ENCODE data around the gene THRB.

The THRB gene

DNA sequence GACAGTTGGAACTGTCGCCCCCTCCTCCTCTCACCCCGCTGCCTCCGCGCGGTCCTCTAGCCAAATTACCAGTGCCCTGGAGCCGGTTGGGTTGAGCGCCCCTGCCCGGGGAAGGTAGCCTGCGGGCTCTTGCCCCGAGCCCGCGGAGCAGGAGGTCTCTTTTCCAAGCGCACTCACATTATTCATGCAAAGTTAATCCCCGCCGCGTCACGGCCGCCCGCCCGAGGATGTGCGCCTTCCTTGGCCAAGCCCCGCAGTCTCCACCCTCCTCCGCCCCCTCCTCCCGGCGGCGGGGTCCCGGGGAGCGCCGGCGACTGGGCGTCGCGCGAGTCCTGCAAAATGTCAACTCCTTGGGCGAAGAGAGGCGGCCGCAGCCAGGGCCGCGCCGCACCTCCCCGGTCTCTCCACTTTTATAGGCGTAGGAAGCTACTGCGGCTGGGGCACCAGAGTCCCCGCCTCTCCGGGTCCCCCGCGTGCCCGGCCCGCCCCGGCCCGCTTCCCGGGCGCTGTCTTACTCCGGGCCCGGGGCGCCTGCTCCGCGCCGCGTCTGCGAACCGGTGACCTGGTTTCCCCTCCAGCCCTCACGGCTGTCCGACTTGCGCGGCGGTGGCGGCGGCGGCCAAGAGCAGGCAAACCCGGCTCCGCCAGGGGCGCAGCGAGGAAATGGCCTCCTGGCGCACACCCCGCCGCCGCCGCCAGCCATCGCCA, at the start of gene THRB:
TSS of gene THRB (minus strand) at position 233 of the 708 bp plus-strand sequence.
- DNase-seq, result peak; percentile 23 to 32

GRCh38 chr3:24541935-24542334, 47.3 kb upstream of the THRB start:
- no peak for DNase-seq

DNA sequence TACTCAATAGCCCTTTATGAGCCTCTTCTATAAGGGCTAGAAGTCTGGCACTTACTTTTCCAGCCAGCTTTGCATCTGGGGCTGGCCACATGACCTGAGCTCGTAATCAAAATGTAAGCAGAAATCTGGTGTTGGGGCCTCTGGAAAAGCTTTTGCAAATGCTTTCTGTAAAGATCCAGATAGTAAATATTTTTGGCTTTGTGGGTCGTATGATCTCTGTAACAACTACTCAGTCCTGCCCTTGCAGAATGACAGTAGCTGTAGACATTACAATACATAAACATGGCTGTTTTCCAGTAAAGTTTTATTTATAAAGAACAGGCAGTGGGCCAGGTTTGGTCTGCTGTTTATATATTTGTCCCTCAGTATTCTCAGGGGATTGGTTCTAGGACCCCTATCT, 46.2 kb upstream of the THRB start:
- no peak for DNase-seq

DNA sequence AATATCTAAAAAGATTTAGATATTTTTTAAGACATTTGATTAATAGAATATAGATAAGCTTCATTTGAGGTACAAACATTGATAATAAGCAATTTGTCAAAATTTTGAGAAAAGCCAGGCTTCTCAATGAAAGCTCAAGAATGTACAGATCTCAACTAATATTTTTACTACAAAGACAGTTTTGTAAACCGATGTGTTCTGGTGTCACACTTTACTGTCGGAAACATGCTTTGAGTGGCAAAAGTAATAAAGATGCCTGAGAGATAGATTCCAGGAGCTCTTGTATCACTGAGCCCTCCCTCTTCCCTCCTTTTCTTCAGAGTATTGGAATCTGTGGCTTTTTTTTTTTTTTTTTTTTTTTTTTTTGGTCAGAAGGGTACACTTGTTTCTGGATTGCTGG, 45.0 kb upstream of the THRB start:
- no peak for DNase-seq

- DNase-seq, result no peak
These were observed 44.2 kb upstream of the THRB start for GRCh38 chr3:24538891-24539290.

GRCh38 chr3:24533561-24534193, 39.0 kb upstream of the THRB start:
- DNase-seq, result no peak

GRCh38 chr3:24530471-24530870, 35.8 kb upstream of the THRB start:
- no peak for DNase-seq

DNA sequence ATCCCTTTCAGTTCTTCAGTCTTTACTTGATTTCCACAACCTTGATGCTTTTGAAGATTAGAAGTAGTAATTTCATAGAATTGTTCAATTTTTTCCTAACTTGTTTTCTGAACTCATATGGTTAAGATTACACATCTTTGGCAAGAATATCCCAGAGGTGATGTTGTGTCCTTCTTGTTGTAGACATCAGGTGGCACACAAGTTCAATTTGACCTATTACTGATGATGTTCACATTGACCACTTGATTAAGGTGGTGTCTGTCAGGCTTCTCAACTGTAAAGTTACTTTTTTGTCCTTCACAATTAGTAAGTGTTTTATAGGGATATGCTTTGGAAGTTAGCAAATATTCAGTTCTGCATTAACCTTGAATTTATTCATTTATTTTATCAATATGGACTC, 34.6 kb upstream of the THRB start:
- DNase-seq, result no peak

DNA sequence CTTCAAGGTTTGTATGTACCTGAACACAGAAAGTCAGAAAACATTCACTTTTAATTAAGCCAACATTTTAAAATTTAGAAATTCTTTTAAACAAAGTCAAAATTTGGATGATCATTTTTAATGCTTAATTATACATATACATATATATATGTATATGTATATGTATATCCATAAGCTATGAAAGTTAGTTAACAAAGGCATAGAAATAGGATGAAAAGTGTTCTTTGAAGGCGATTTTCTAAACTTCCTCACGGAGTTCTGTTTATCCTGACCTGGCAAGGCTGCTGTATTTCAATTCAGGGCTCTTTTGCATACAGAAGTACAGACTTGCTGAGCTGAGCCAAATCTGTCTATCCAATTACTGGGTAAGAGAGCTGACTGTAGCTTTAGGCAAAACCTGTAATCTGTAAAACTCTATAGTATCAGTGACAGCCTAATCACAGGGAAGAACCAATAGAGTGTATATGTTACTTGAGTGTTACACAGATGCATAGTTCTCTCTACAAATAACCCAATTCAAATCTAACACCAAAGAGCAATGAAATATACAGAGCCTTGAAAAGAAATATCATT, 32.1 kb upstream of the THRB start:
- DNase-seq, result peak; percentile 12 to 56

- no peak for DNase-seq
These were observed 30.9 kb upstream of the THRB start for GRCh38 chr3:24525557-24525956.

GRCh38 chr3:24525022-24525421, 30.4 kb upstream of the THRB start:
- DNase-seq, result no peak

- no peak for DNase-seq
These were observed 29.5 kb upstream of the THRB start for GRCh38 chr3:24523988-24524727.

DNA sequence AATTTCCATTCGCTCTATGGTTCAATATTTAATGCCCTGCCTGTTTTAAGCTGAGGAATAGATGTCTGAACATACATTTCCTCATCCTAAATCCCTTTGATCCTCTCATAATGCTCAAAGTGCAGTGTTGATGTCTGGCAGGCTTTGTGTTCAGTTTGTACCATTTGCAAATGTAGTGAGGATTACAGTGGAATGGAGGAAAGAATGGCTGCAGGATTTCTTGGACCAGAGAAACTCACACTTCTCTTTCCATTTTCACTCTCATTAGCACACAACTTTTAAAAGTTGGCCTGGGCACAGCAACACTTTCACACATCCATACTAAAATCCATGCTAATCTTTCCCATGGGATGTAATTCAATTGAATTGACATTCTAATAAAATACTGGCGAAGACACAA, 28.6 kb upstream of the THRB start:
- DNase-seq, result no peak

DNA sequence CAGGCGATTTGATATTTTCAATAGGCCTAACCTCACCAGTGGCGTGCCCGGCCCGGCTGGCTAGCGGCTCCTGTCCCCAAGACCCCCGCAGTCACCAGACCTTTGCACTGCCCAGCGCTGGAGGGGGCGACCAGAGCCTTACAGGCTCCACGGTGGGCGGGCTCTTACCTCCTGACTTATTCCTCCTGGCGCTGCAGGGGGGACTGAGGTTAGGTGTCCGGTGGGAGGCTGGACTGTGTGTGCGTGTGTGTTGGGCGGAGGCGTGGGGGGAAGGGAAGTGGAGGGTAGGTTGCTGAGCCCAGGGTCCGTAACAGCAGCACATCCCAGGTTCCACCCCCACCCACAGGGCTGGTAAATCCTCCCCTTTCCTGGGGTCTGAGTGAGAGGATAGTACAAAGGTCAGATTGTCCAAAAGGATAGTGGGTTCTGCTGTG, 27.5 kb upstream of the THRB start:
- DNase-seq, result no peak

DNA sequence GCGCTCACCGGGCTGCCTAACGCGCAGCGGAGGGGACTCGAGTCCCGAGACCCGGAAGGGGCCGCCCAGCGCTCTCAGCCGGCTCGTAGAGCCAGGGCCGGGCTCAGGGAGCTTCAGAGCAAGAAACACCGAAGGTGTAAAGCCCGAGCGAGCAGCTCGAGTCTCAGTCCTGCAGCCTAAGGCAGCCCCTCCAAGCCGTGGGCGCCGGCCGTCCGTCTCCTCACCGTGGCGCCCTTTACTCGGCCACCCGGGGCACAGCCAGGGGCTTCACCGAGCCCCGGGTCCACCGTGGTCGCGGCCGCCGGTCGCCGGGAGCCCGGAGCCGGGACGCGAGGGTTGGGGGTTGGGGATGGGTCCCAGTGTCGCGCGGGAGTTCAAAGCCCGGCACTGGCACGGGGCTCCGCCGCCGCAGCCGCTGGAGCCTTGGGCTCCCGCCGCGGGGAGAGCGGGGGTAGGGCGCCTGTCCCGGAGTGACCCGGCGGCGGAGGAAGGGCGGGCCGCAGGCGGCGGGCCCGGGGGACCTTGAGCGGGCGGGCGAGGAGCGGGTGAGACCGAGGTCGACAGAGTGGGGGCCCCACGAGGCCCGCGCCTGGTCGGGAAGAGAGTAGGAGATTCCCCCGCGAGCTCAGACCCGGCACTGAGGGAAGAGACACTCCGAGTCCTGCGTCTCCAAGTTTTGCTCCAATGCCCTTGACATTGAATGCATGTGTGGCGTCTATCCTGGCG, 26.9 kb upstream of the THRB start:
- peak; percentile 5 to 38 for DNase-seq

- DNase-seq, result peak in 1 of 2 experiments; percentile 7
These were observed 26.3 kb upstream of the THRB start for GRCh38 chr3:24520976-24521419.

- no peak for DNase-seq
These were observed 25.4 kb upstream of the THRB start for GRCh38 chr3:24520101-24520495.

GRCh38 chr3:24519368-24520100, 24.9 kb upstream of the THRB start:
- no peak for DNase-seq

- DNase-seq, result no peak
These were observed 24.3 kb upstream of the THRB start for GRCh38 chr3:24518990-24519367.

DNA sequence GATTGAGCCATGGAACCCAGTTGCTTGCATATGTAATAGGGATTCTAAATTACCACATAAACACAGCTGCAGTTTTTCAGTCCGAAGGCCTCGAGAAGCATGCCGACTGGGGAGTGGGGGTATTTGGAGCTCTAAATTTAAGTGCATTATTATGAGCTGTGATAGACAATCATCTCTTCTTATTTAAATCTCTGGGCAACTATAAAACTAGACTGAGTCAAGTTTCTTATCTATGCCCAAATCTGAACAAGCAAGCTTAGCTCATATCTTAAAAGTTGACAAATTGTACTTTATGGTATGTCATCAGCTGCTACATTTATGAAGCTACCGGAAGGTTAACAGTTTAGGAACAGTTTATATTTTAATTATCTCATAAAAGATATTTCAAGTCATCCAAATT, 19.5 kb upstream of the THRB start:
- no peak for DNase-seq

DNA sequence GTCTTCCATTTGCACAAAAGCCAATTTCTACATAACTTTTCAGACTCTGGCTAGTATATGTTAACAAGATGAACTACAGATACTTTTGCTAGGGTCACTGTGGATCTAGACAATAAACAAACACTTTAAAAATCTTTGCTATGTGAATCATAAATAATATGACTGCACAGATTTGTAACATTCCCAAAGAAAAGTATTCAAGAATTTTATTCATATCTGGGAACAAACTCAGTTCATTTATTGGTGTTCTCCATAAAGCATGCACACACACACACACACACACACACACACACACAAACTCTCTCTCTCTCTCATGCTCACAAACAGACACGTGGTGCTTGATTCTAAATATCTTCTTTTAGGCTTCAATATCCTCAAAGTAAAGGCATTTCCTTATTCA, 18.8 kb upstream of the THRB start:
- DNase-seq, result no peak

DNA sequence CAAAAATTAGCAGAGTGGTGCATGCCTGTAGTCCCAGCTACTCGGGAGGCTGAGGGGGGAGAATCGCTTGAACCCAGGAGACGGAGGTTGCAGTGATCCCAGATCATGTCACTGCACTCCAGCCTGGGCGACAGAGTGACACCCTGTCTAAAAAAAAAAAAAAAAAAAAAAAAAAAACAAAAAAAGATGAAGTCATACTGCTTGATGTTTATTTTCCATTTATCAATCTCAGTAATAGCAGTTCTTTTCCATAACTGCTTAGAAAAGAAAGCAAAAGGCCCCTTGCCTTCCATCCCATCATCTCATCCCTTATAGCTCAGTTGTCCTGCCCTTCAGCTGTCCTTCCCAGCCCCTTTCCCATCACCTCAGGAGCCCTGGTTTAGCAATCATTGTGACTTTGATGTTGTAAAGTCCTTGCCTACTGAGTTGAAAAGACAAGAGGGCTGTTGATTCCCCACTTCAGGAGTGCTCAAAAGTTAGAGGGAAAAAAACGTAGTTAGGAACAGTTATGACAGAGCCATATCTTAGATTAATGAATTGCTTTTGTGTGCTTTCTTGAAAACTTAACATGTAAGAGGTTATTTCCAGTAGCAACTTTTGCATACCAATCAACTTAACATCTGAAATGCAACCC, 18.0 kb upstream of the THRB start:
- no peak for DNase-seq

Data from NCI-H2081 (cell line).